Astrocyte of the cerebellum (primary cell): ENCODE data around the gene GAL3ST2.
"Not testable (repeated sequence)": the region's sequence is repeated elsewhere in the genome, so short reads cannot be mapped to it uniquely, and the experiment has no call there.

Source experiments
- DNase-seq: peaks from one replicate; pipeline ENCODE4 v3.0.0-alpha.2; 2011; ENCODE audit warnings: low read depth
- H3K4me3 ChIP-seq: 2 replicates; pipeline ENCODE4 v1.5.1; 2011; ENCODE audit warnings: mild to moderate bottlenecking, low read depth, low read length, moderate library complexity
- in situ Hi-C: cut with HindIII; loops from 2 replicates; pipeline ENCODE4 v1.10.0; 2017; ENCODE audit warnings: low sequenced_read_pairs
- TF ChIP-seq, protein P1 (sequence below): IDR thresholded peaks from 2 replicates; pipeline ENCODE4 v1.5.1; 2012; ENCODE audit warnings: low read length, low read depth, moderate library complexity, mild to moderate bottlenecking; ENCODE audit errors: missing control alignments

The GAL3ST2 gene

GRCh38 chr2:241777170-241777685 lies 606 bp downstream of the GAL3ST2 start:
- in situ Hi-C loops = no loop called here
- no peak for DNase-seq
- no peak overlapping the region for H3K4me3 ChIP-seq
- TF ChIP-seq, protein P1, sequence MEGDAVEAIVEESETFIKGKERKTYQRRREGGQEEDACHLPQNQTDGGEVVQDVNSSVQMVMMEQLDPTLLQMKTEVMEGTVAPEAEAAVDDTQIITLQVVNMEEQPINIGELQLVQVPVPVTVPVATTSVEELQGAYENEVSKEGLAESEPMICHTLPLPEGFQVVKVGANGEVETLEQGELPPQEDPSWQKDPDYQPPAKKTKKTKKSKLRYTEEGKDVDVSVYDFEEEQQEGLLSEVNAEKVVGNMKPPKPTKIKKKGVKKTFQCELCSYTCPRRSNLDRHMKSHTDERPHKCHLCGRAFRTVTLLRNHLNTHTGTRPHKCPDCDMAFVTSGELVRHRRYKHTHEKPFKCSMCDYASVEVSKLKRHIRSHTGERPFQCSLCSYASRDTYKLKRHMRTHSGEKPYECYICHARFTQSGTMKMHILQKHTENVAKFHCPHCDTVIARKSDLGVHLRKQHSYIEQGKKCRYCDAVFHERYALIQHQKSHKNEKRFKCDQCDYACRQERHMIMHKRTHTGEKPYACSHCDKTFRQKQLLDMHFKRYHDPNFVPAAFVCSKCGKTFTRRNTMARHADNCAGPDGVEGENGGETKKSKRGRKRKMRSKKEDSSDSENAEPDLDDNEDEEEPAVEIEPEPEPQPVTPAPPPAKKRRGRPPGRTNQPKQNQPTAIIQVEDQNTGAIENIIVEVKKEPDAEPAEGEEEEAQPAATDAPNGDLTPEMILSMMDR = no peak

DNA sequence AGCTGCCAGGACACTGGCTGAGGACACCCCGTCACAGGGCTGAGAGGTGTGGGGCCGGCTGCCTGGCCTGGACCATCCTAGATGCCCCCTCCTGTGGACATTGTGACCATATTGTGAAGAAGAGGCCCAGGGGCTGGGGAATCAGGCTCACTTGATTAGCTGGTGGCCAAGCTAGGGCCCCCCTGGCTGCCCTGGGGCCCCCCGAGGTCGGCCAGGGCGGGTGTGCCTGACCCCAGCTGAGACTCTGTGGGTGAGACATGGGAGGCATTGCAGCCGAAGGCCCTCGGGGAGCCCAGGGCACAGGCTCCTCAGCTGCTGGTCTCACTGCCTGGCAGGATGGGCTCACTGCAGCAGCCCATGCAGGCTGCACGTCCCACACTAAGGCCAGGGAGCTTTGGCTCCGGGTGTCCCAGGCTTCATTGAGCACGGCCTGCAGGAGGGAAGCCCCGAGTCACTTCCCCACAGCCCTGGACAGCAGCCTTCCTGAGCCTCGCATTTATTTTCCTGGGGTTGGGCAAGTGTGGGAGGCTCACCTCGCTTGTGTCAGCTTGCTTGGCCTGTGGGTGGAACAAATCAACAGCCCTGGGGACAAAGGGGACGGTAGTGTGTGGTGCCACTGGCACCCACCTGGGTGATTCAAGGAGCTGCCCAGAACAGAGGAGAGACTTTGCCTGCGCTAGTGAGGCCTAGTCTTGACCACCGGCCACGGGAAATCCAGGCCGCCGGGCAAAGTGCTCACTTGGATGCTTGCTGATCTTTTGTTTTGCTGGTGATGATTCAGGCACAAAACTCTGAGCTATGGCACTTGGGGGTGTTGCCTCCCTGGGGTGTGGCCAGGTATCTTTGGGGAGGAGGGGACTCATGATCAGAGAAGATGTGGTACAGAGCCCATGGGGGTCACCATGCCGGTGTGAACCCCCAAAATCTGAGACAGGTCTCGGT lies 1.3 kb downstream of the GAL3ST2 start:
- no peak overlapping the region for H3K4me3 ChIP-seq
- TF ChIP-seq, protein P1 = no peak
- in situ Hi-C loops = no loop called here
- DNase-seq = no peak

DNA sequence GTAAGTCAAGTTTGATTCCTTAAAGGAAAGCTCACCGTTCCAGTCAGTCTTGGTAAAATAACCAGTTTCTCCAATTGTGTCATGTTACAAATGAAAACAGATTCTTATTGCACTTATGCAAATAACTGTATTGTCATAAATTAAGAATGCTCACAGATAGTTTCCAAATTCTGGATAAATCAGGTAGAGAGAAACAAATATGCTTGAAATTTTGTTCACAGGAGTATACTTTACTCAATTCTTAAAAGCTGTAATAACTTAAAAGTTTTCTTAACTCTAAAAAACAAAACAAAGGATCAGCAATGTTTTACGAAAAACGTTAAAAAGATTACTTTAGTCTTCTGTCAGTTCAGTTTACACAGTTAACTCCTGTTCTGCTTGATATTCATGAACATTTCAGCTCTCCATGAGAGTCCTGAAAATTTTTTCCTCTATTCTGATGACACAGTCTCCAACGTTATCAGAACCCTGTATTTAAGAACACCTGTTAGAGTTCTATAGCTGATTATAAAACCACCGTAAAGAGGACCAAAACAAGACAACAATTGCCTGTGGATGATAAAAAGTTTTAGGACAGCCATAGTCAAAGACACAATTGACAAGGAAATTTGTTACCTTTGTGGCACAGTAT lies 4.4 kb downstream of the GAL3ST2 start:
- no peak for DNase-seq
- TF ChIP-seq, protein P1 = no peak
- no peak overlapping the region for H3K4me3 ChIP-seq
- in situ Hi-C loops = no loop called here

- DNase-seq, in situ Hi-C loops, H3K4me3 ChIP-seq: not testable (repeated sequence)
Observed at GRCh38 chr2:241782053-241782452, 5.4 kb downstream of the GAL3ST2 start.

- TF ChIP-seq, protein P1 = no peak
- in situ Hi-C loops = no loop called here
- no peak for DNase-seq
- no peak overlapping the region for H3K4me3 ChIP-seq
Observed at GRCh38 chr2:241788135-241788534, 11.5 kb downstream of the GAL3ST2 start.

DNA sequence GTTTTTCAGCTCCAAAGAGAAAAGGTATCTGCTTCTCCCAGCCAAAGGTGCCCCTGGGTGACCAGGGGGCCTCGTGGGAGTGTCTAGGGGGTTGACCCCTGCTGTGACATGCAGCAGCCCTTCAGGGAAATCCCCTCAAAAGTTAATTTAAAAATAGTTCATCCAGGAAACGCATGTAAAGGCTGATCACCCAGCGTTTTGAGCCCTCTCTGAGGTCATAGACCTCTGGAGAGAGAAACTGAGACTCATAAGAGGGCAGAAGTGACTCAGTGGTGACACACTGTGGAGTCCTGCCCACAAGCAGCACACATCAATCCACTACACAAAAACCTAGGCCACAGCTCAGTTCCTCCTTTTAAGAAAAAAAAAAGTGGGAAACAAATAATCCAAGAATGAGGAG lies 11.9 kb downstream of the GAL3ST2 start:
- in situ Hi-C loops = no loop called here
- H3K4me3 ChIP-seq = no peak overlapping the region
- TF ChIP-seq, protein P1 = no peak
- no peak for DNase-seq

GRCh38 chr2:241791385-241791784 lies 14.8 kb downstream of the GAL3ST2 start:
- DNase-seq, H3K4me3 ChIP-seq, in situ Hi-C loops: not testable (repeated sequence)
